NCI-H1092 treated with DMSO at 0.1 percent for 48 hours (cell line): ENCODE results near the gene GMCL1.
"Not testable (repeated sequence)": the region's sequence is repeated elsewhere in the genome, so short reads cannot be mapped to it uniquely, and the experiment has no call there.

Experiments used
- DNase-seq: peaks from one replicate; lab custom pipeline; 2025; lab: John Stamatoyannopoulos, UW

GMCL1 gene

GRCh38 chr2:69829256-69830044, at the start of gene GMCL1:
Gene GMCL1 (plus strand): TSS chr2:69829660. CDS start chr2:69829893, 233 bp downstream.
- DNase-seq, result peak; percentile 88

GRCh38 chr2:69780921-69781320, 48.5 kb upstream of the GMCL1 start:
- no peak for DNase-seq

DNA sequence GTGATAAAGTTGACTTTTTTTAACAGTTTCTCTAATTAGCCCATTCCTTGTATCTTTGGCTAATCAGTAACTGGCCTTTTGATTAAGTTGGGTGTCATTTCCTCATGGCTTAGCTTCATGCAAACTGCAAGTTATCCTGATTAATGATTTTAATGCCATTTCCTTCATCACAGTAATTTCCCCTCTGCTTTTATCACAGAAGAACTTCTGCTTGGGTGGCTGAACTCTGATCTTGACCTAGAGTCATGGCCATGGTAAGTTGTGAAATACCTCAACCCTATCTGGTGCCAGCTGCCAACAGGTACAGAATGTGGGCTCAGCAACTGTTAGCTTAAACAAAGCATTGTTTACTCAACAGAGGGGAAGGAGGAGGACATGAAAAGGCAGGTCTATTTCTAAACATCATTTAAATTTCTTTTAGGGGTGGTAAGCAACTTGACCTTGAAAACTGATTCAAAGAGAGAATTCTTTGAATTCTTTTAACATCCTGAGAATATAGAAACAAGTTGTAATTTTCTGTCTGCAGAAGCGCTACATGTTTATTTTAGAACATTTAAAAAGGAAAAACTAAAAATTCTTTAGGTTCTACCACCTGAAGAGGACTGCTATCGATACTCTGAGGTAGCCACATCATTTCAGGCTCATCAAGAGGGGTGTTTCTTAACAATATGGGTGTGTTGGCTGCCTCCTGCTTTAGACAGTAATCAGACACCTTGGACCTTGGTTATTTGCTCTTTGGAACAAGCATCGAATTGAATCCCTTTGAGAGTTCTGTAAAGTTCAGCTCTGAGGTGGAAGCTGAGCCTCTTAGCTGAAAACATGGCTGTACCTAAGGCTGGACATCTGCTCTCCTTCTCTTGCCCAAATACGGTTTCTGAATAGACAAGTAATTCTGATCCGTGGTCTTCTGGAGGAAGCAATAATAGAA, 47.9 kb upstream of the GMCL1 start:
- DNase-seq, result peak; percentile 10

- no peak for DNase-seq
These were observed 45.2 kb upstream of the GMCL1 start for GRCh38 chr2:69784228-69784627.

- DNase-seq, result no peak
These were observed 44.1 kb upstream of the GMCL1 start for GRCh38 chr2:69785358-69785757.

DNA sequence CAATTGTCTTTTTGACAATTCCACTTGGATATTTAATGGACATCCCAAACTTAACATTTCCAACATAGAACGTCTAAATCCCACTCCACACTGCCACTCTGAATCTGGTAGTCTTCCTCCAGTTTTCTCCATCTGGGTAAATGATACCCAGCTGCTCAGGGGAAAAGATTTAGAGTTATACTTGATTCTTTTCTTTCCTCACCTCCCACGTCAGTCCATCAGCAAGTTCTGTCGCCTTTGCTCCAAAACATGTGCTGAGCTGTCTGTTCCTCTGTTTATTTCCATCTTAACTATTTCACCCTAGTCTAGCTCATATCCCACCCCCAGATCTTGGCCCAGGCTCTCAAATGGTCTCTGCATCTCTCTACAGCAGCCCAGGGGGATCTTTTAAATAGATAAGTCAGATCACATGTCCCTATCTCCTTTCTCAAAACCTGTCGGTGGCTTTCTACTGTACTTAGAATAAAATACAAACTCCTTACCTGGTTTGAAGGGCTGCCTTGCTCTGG, 43.4 kb upstream of the GMCL1 start:
- DNase-seq, result no peak

- DNase-seq, result no peak
These were observed 40.2 kb upstream of the GMCL1 start for GRCh38 chr2:69789175-69789721.

GRCh38 chr2:69789772-69790600, 39.5 kb upstream of the GMCL1 start:
- no peak for DNase-seq

- DNase-seq, result no peak
These were observed 38.9 kb upstream of the GMCL1 start for GRCh38 chr2:69790601-69790959.

DNA sequence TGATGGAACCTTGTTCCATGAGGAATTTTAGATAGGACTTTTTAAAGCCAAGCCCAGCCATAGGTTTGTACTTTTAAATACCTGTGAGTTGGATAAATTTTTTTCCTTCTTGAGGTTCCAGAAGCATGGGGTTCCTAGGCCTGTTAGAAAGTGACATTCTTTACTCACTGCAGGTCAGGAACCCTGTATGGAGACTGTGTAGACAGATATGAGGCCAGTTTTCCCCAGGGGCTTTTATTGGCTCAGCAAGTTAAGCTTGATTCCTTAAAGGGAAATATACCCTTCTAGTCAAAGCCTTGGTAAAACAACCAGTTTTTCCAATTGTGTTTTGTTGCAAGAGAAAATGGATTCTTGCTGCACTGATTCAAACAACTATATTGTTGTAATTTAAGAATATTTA, 38.4 kb upstream of the GMCL1 start:
- DNase-seq, result no peak

GRCh38 chr2:69796174-69796573, 33.3 kb upstream of the GMCL1 start:
- DNase-seq, result no peak

- DNase-seq, result no peak
These were observed 32.2 kb upstream of the GMCL1 start for GRCh38 chr2:69797235-69797634.

GRCh38 chr2:69797836-69798289, 31.6 kb upstream of the GMCL1 start:
- DNase-seq, result no peak

DNA sequence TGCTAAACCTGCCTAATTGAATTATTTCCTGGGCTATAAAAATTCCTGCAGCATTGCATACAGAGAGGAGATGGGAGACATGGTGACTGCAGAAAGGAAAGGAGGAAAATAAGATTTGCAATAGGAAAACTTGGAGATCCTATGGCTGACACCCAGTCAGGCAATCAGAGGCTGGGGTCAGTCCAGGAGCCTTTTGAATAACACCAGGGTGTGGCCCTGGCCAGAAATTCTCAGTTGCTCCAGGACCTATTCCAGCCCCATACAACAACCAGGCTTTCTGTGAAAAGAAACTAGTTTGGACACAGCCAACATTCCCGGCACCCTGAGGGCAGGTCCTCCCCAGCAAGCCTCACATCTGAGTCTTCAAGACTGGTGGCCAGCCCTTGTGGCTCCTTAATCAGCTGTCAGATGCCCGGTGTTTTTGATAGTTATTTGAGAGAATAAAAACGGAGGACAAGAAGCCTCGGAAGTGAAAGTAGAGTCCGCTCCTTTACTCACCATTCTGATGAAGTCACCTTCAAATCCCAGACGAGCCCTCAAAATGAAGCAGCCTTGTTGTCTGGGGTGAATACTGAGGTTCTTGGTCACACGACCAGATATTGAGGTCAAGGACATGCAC, 31.1 kb upstream of the GMCL1 start:
- no peak for DNase-seq

- no peak for DNase-seq
These were observed 30.4 kb upstream of the GMCL1 start for GRCh38 chr2:69798909-69799526.

DNA sequence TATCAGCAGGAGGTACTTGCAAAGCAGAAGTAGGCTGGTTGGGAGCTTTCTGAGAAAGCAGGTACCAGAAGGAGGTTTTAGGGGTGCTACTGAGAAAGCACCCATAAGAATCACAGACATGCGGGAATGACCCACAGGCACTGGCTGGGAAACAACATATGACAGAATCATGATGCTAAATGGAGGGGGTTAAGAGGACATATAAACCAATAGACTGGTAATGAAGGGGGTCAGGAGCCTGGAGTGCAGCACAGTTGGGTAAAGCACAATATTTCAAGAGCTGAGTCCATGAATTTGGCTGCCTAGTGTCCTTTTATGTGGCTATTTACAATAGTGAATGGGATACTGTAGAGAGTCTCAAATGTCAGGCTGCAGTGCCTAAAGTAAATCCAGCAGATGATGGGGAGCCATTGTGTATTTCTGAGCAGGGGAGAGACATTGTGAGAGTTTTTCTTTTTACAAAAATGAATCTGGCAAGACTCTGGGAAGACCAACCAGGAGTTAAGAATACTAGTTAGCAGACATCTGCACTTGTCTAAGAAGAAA, 27.6 kb upstream of the GMCL1 start:
- DNase-seq, result peak; percentile 66

- DNase-seq, result not testable (repeated sequence)
These were observed 26.6 kb upstream of the GMCL1 start for GRCh38 chr2:69802781-69803367.

DNA sequence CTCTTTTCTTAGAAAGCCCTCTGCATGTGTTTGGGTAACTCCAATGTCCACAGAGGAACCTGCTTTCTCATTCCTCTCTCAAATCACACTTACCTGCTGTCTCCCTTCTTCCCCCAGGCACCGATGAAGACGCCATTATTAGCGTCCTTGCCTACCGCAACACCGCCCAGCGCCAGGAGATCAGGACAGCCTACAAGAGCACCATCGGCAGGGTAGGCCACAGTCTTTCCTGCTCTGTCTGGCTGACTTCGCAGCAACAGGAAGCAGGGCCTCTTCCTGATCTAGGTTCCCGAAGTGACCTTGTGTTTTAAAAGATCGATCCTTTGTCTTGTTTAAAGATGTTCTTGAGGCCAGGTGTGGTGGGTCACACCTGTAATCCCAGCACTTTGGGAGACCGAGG, 25.0 kb upstream of the GMCL1 start:
- DNase-seq, result no peak

GRCh38 chr2:69805887-69806286, 23.6 kb upstream of the GMCL1 start:
- no peak for DNase-seq
